GM19395 (cell line): ENCODE results near the gene GAL3ST2.
"Not testable (repeated sequence)": the region's sequence is repeated elsewhere in the genome, so short reads cannot be mapped to it uniquely, and the experiment has no call there.

Experiments
- ATAC-seq: cut with Tn5 transposase; IDR thresholded peaks from one replicate; pipeline ENCODE4 v1.9.1; 2021; ENCODE audit warnings: mild to moderate bottlenecking, moderate library complexity; ENCODE audit not compliant: unreplicated experiment

The GAL3ST2 gene

DNA sequence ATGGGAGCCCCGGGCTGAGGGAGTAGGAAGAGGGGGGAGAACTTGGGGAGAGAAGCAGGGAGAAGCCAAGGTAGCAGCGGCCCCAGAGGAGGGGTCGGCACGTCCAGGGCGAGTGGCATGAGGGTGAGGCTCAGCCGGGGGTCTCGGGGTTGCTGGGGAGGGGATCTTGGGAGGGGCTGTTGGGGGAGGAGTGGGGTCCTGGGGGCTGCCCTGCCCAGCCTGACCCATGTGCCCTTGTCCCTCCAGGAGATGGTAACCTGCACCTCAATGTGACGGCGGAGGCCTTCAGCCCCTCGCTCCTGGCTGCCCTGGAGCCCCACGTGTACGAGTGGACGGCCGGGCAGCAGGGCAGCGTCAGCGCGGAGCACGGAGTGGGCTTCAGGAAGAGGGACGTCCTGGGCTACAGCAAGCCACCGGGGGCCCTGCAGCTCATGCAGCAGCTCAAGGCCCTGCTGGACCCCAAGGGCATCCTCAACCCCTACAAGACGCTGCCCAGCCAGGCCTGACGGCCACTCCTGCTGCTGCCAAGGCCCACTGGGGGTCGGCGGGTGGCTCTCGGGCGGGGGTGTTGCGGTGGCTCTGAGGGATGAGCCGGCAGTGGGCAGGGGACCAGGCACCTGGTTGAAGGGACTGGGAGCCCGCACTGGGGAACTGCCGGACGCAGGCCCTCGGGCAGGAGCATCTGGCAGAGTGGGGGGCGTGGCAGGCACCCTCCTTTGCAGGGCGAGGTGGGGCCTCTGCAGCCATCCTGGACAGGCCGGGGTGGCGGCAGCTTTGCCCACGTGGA, 9.0 kb upstream of the GAL3ST2 start:
- no peak for ATAC-seq

GRCh38 chr2:241768251-241768711, 8.3 kb upstream of the GAL3ST2 start:
- no peak for ATAC-seq

GRCh38 chr2:241768850-241769249, 7.8 kb upstream of the GAL3ST2 start:
- ATAC-seq = no peak

DNA sequence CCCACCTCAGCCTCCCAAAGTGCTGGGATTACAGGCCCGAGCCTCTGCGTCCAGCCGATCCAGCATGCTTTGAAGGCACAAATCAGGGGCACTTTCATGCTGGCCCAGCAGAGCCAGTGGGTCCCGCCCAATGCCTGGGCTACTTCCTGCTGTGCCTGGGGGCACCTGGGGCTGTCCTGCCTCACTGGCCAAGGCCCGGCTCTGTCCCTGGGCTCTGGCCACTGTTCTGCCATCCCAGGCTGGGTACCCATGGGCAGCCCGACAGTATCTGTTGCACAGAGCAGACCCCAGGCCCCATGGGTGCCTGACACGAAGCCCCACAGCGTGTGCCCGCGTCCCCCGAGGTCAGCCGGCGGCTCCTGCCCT, 6.8 kb upstream of the GAL3ST2 start:
- no peak for ATAC-seq

GRCh38 chr2:241770185-241770935, 6.3 kb upstream of the GAL3ST2 start:
- ATAC-seq = no peak

DNA sequence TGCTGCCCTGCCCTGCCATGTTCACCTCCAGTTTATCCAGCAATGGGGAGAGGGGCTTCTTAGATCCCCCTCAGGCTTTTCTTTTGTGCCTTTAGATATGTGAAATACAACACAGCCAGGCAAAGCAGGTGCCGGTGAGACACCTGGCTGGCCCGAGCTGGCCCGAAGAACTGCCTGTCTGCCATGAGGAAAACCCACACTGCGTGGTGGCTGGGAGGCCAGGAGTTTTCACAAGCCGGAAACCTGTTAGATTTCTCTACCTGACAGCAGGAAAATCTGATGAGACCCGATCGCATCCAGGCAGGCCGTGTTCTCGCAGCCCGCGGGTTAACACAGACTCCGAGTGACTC, 5.7 kb upstream of the GAL3ST2 start:
- ATAC-seq = no peak

- no peak for ATAC-seq
Measured at GRCh38 chr2:241771286-241772062, 5.1 kb upstream of the GAL3ST2 start.

GRCh38 chr2:241772063-241772499, 4.5 kb upstream of the GAL3ST2 start:
- no peak for ATAC-seq

GRCh38 chr2:241773511-241774418, 2.9 kb upstream of the GAL3ST2 start:
- no peak for ATAC-seq

DNA sequence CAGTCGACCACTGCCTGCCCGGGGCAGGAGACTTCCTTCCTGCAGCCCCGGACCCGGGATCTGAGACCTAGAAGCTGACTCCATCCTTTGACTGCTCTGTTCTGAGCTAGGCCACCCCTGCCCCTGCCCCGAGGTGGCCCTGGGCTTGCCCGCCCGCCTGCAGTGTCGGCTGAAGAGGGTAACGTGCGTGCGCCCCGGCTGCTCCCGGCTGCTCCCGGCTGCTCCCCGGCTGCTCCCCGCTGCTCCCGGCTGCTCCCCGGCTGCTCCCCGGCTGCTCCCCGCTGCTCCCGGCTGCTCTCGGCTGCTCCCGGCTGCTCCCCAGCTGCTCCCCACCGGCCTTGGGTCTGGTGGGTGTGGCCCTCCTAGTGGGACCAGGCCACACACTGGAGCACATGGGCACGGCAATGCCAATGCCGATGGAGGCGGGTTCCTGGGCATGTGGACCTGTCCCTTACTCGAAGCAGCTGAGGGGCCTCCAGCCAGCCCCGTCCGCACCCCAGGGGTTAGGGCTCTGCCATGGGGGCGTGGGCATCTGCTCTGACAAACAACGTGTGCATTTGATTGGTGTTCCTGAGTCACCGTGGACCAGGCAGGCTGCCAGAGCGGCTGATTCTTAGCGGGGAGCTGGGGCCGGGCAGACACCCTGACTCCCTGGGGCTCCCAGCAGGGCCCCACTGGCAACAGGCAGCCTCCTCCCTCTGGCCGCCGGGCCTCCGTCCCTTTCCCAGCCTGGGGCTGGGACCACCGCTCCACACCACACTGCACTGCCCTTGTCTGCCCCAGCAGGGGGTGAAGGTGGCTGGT, 2.0 kb upstream of the GAL3ST2 start:
- ATAC-seq = no peak

DNA sequence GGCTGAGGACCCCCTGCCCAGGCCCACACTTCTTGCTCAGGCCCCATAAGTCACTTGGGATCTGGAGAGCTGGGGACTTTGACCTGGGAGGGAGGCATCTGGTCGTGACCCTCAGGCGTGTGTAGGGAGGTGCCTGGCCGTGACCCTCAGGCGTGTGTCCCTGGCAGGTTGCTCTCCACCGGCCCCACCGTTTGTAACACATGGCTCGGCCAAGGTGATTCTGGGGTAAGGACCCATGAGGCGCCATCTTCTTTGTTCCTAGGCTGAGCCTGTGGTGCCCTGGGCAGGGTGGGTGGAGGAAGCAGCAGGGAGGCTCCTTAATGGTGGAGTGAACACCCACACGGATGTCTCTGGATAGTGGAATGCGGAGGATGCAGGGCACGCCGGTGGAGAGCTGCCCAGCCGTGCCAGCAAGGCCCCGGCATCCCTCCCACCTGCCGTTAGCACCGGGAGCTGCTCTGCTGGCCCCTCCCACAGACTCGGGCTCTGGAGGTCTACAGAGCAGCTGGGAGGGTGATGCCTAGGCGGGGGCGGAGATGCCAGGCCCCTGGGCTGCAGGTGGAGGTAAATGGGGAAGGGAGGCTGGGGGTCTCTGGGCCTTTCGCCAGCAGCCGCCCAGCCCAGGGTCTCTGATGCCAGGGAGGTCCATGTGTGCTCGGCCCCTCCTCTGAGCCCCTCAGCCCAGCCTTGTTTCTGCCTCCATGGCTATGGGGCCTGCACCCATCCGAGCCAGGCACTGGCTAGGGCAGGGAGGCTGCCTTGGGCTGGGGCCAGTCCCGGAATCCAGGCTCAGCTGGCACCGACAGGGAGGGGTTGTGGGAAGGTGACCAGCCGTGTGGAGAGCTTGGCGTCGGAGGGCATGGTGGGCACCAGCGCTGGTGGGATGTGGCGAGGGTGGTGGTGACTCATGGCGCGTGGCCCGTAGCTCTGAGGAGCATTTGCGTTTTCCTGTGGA, 1.1 kb upstream of the GAL3ST2 start:
- ATAC-seq = no peak

GRCh38 chr2:241777170-241777685, 606 bp downstream of the GAL3ST2 start:
- no peak for ATAC-seq

DNA sequence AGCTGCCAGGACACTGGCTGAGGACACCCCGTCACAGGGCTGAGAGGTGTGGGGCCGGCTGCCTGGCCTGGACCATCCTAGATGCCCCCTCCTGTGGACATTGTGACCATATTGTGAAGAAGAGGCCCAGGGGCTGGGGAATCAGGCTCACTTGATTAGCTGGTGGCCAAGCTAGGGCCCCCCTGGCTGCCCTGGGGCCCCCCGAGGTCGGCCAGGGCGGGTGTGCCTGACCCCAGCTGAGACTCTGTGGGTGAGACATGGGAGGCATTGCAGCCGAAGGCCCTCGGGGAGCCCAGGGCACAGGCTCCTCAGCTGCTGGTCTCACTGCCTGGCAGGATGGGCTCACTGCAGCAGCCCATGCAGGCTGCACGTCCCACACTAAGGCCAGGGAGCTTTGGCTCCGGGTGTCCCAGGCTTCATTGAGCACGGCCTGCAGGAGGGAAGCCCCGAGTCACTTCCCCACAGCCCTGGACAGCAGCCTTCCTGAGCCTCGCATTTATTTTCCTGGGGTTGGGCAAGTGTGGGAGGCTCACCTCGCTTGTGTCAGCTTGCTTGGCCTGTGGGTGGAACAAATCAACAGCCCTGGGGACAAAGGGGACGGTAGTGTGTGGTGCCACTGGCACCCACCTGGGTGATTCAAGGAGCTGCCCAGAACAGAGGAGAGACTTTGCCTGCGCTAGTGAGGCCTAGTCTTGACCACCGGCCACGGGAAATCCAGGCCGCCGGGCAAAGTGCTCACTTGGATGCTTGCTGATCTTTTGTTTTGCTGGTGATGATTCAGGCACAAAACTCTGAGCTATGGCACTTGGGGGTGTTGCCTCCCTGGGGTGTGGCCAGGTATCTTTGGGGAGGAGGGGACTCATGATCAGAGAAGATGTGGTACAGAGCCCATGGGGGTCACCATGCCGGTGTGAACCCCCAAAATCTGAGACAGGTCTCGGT, 1.3 kb downstream of the GAL3ST2 start:
- no peak for ATAC-seq

DNA sequence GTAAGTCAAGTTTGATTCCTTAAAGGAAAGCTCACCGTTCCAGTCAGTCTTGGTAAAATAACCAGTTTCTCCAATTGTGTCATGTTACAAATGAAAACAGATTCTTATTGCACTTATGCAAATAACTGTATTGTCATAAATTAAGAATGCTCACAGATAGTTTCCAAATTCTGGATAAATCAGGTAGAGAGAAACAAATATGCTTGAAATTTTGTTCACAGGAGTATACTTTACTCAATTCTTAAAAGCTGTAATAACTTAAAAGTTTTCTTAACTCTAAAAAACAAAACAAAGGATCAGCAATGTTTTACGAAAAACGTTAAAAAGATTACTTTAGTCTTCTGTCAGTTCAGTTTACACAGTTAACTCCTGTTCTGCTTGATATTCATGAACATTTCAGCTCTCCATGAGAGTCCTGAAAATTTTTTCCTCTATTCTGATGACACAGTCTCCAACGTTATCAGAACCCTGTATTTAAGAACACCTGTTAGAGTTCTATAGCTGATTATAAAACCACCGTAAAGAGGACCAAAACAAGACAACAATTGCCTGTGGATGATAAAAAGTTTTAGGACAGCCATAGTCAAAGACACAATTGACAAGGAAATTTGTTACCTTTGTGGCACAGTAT, 4.4 kb downstream of the GAL3ST2 start:
- ATAC-seq = no peak

DNA sequence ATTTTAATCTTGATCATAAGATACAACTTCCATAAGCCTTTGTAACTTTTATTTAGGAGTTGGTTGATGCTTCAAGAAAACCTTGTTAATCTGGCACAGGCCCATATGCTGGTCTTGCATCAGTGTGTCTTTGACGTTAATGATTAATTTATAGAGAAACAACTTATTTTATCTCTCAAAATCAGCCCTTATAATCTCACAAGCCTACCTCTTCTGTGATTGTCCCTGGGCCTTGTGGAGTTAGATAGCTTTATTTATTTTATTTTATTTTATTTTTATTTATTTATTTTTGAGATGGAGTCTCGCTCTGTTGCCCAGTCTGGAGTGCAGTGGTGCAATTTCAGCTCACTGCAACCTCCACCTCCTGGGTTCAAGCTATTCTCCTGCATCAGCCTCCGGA, 5.4 kb downstream of the GAL3ST2 start:
- not testable (repeated sequence) for ATAC-seq

GRCh38 chr2:241788135-241788534, 11.5 kb downstream of the GAL3ST2 start:
- no peak for ATAC-seq

- ATAC-seq = no peak
Measured at GRCh38 chr2:241788572-241788971, 11.9 kb downstream of the GAL3ST2 start.
